ENCODE measurements around the gene LDLRAD3. TPM values are rescaled to one million over a fixed set of nuclear protein-coding genes. Genes with fewer than 3 reads are reported as not detected.

LDLRAD3 gene
- total and polyA plus RNA-seq, 9 donors, result 14.5 to 32.4 (median 17.2) TPM

DNA sequence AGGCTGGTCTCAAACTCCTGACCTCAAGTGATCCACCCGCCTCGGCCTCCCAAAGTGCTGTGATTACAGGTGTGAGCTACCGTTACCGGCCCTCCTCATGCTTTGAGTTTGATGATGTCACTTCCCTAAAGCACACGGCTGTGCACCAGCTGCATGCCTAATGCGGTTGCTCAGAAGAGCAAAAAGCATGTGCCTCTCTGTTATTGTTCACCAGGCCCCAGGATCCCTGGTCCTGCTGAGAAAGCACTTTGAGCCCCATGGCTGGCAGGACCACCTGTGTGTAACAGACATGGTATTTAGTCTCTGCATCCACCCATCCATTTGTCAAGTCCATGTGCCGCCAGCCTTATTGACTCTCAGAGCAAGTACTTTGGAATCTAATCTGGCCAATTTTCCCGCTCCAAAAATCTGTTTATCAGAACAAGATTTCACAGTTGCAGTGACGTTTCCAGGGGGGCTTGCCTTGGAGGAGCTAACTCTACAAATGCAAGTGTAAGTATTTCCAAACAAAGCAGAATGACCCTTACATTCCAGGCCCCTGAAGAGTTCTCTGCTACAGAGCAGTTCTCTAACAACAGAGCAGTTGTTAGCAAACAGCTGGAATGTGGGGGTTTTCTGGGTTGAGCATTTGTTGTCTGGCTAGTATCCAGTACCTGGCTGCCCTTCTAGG, 89.4 kb downstream of the LDLRAD3 start:
- H3K36me3 ChIP-seq, result no peaks in the 10 kb centered on the region
- no peaks in the 10 kb centered on the region for H3K9me3 ChIP-seq
- WGBS, 3 donors, result 67 to 83% (median 79%) methylated on average over 9 of the region's 9 CpGs
- H3K27ac ChIP-seq, result no peak overlapping the region
- intact Hi-C loops (cut with DNase I), result no loop called here
- no peak overlapping the region for H3K4me3 ChIP-seq
- TF ChIP-seq EP300 (IDR thresholded peaks at IDR 0.05) (no peak), POLR2A (IDR thresholded peaks at IDR 0.05) (no peak), CTCF (IDR thresholded peaks at IDR 0.05) (no peak)
- H3K27me3 ChIP-seq, result no peaks in the 10 kb centered on the region
- H3K4me1 ChIP-seq (ENCODE audit: insufficient read depth), result peaks cover 16% of the 10 kb centered on the region
- no peak for DNase-seq

DNA sequence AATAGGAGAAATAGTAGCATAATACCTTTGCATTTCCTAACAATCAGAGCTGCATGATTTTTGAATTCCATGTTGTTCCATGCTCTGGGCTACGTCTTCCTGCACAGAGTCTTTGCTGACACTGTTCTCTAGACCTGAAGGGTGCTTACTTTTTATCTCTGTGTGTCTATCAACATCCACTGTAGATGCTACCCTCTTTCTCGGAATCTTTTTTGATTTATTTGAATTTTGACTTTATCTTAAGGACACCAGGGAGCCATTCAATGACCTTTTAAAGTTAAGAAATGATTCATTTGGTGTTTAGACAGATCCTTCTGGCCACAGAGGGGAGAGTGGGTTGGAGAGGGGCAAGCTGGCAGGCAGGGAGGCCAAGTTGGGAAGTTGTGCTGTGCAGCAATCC, 90.1 kb downstream of the LDLRAD3 start:
- Histone ChIP-seq H3K27ac (no peak overlapping the region), H3K4me3 (no peak overlapping the region), H3K36me3 (no peaks in the 10 kb centered on the region), H3K9me3 (no peaks in the 10 kb centered on the region), H3K27me3 (no peaks in the 10 kb centered on the region), H3K4me1 (ENCODE audit: insufficient read depth) (peaks cover 18% of the 10 kb centered on the region)
- intact Hi-C loops (cut with DNase I), result no loop called here
- TF ChIP-seq EP300 (IDR thresholded peaks at IDR 0.05), result no peak
- TF ChIP-seq CTCF (IDR thresholded peaks at IDR 0.05), result no peak
- no peak for TF ChIP-seq POLR2A (IDR thresholded peaks at IDR 0.05)
- DNase-seq, result no peak
- WGBS, 3 donors, result 76 to 84% (median 76%) methylated on average over 2 of the region's 2 CpGs

DNA sequence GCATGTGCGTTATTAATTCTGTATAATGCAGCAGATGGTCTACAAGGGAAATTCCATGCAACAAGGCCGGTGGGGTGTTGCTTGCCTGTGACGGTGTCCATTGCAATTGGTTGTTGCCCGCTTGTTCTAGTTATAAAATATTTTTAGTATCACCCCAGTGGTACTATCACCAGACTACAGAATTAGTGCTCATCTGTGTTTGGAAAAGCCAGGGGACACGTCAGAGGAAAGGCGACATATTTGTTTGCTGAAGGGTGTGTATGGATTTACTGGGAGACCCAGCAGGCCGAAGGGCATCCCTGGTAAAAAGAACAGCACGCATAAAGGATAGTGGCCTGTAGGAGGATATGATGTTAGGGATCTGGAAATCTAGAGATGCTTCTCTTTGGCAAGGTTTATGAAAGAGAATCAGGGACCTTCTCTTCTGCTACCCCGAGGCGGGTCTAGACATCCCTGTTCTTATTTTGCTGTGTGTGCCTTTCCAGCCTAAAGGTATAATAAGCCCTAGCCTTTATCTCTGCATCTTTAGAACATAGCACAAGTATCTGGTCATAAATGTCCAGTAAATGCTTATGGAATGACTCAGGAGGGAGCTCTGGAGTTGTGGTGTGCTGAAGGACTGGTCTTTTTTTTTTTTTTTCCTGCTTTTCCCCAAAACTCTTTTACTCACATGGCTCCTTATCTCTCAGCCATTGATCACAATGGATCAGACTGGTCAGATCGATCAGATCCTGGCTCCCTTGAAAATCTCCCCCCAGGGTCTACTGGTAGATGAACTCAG, 90.9 kb downstream of the LDLRAD3 start:
- no peak for DNase-seq
- TF ChIP-seq CTCF (IDR thresholded peaks at IDR 0.05) (no peak), POLR2A (IDR thresholded peaks at IDR 0.05) (no peak), EP300 (IDR thresholded peaks at IDR 0.05) (no peak)
- Histone ChIP-seq H3K4me1 (ENCODE audit: insufficient read depth) (peaks cover 18% of the 10 kb centered on the region), H3K27me3 (no peaks in the 10 kb centered on the region), H3K9me3 (no peaks in the 10 kb centered on the region), H3K27ac (no peak overlapping the region), H3K36me3 (no peaks in the 10 kb centered on the region), H3K4me3 (no peak overlapping the region)
- intact Hi-C loops (cut with DNase I), result no loop called here
- 94 to 97% (median 96%) methylated on average over 11 of the region's 11 CpGs for WGBS, 3 donors

DNA sequence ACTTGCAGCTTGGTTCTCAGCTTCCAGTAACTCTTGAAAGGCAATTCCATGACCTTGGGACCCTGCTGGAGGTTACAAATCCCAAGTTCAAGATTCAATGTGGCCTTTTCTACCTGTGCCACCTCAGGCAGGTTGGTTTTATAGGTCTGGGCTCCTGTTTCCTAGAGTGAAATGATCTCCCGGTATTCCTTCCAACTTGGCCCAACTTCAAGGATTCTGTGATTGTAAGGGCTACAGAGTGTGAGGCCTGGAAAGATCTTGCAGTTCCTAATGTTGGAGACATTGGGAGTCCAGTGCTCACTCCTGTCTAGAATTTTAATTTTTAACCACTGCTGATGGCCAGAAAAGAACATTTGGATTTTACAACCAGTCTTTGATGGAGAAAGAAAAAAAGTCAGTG, 91.6 kb downstream of the LDLRAD3 start:
- Histone ChIP-seq H3K4me1 (ENCODE audit: insufficient read depth) (peaks cover 17% of the 10 kb centered on the region), H3K27ac (no peak overlapping the region), H3K36me3 (no peaks in the 10 kb centered on the region), H3K9me3 (no peaks in the 10 kb centered on the region), H3K27me3 (no peaks in the 10 kb centered on the region), H3K4me3 (no peak overlapping the region)
- intact Hi-C loops (cut with DNase I), result no loop called here
- WGBS, 3 donors, result 8 to 19% (median 9%) methylated on average over 1 of the region's 1 CpG
- TF ChIP-seq CTCF (IDR thresholded peaks at IDR 0.05) (no peak), POLR2A (IDR thresholded peaks at IDR 0.05) (no peak), EP300 (IDR thresholded peaks at IDR 0.05) (no peak)
- DNase-seq, result no peak

Measured in ovary (tissue), 9 donors.